Ovary (tissue), 3 donors: ENCODE data around the gene COQ9.

Experiments used
- CTCF ChIP-seq, 3 donors: fragments of 450-650 bp in 2 of 3; fragments of 200-600 bp in 1 of 3; IDR thresholded peaks; one replicate each; pipeline versions ENCODE4 v1.5.1 to v1.8.0; 2016 to 2022; ENCODE audit warnings: antibody characterized with exemption in 3 of 3, mild to moderate bottlenecking in 1 of 3
- EP300 ChIP-seq: sonication (generic); formaldehyde crosslinking; IDR thresholded peaks from one replicate; pipeline ENCODE4 v1.6.1; 2017; ENCODE audit warnings: antibody characterized with exemption
- POLR2A ChIP-seq: fragments of 450-650 bp; IDR thresholded peaks from one replicate; pipeline ENCODE4 v1.6.1; 2017; ENCODE audit warnings: antibody characterized with exemption, mild to moderate bottlenecking, moderate library complexity
- donor health status: DM: no; HTN: no; CAD: no.

- TF ChIP-seq CTCF (IDR thresholded peaks at IDR 0.05) (no peak), POLR2A (no peak), EP300 (no peak)
Observed at GRCh38 chr16:57470711-57471110, 23.4 kb downstream of the COQ9 start.
